ENCODE results near the gene PIK3R2. TPM values are rescaled to one million over a fixed set of nuclear protein-coding genes. Genes with fewer than 3 reads are reported as not detected.

PIK3R2 gene
- total and polyA plus RNA-seq, 2 of the 13 experiments (the other 11 are each of a cell fraction or from before 2014, with no cell fraction given) = 18.6 to 25.3 TPM

GRCh38 chr19:18135712-18136584 lies 17.0 kb upstream of the PIK3R2 start (continued):
- TF ChIP-seq ZNF746 (CRISPR knock-in tag; IDR thresholded peaks at IDR 0.05) = no peak
- TF ChIP-seq KDM3A (CRISPR knock-in tag; IDR thresholded peaks at IDR 0.05; ENCODE audit: low read depth) = no peak
- TF ChIP-seq, protein P1, sequence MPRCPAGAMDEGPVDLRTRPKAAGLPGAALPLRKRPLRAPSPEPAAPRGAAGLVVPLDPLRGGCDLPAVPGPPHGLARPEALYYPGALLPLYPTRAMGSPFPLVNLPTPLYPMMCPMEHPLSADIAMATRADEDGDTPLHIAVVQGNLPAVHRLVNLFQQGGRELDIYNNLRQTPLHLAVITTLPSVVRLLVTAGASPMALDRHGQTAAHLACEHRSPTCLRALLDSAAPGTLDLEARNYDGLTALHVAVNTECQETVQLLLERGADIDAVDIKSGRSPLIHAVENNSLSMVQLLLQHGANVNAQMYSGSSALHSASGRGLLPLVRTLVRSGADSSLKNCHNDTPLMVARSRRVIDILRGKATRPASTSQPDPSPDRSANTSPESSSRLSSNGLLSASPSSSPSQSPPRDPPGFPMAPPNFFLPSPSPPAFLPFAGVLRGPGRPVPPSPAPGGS (CRISPR knock-in tag; IDR thresholded peaks at IDR 0.05) = peak; percentile 70; the same call in 1 of the 2 replicates
- TF ChIP-seq ZKSCAN8 (CRISPR knock-in tag; IDR thresholded peaks at IDR 0.05; ENCODE audit: borderline replicate concordance) = peak; percentile 71; the same call in 1 of the 2 replicates
- peak; percentile 38; the same call in 1 of the 2 replicates for TF ChIP-seq ZNF547 (CRISPR knock-in tag; IDR thresholded peaks at IDR 0.05)
- TF ChIP-seq, protein P2, sequence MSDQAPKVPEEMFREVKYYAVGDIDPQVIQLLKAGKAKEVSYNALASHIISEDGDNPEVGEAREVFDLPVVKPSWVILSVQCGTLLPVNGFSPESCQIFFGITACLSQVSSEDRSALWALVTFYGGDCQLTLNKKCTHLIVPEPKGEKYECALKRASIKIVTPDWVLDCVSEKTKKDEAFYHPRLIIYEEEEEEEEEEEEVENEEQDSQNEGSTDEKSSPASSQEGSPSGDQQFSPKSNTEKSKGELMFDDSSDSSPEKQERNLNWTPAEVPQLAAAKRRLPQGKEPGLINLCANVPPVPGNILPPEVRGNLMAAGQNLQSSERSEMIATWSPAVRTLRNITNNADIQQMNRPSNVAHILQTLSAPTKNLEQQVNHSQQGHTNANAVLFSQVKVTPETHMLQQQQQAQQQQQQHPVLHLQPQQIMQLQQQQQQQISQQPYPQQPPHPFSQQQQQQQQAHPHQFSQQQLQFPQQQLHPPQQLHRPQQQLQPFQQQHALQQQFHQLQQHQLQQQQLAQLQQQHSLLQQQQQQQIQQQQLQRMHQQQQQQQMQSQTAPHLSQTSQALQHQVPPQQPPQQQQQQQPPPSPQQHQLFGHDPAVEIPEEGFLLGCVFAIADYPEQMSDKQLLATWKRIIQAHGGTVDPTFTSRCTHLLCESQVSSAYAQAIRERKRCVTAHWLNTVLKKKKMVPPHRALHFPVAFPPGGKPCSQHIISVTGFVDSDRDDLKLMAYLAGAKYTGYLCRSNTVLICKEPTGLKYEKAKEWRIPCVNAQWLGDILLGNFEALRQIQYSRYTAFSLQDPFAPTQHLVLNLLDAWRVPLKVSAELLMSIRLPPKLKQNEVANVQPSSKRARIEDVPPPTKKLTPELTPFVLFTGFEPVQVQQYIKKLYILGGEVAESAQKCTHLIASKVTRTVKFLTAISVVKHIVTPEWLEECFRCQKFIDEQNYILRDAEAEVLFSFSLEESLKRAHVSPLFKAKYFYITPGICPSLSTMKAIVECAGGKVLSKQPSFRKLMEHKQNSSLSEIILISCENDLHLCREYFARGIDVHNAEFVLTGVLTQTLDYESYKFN (CRISPR knock-in tag; conservative IDR thresholded peaks at IDR 0.05) = peak; percentile 98
- no peak for TF ChIP-seq PRMT3 (CRISPR knock-in tag; IDR thresholded peaks at IDR 0.05; ENCODE audit: borderline replicate concordance, low read depth)
- TF ChIP-seq ZNF607 (CRISPR knock-in tag; IDR thresholded peaks at IDR 0.05; ENCODE audit: borderline replicate concordance) = no peak
- TF ChIP-seq, protein P3, sequence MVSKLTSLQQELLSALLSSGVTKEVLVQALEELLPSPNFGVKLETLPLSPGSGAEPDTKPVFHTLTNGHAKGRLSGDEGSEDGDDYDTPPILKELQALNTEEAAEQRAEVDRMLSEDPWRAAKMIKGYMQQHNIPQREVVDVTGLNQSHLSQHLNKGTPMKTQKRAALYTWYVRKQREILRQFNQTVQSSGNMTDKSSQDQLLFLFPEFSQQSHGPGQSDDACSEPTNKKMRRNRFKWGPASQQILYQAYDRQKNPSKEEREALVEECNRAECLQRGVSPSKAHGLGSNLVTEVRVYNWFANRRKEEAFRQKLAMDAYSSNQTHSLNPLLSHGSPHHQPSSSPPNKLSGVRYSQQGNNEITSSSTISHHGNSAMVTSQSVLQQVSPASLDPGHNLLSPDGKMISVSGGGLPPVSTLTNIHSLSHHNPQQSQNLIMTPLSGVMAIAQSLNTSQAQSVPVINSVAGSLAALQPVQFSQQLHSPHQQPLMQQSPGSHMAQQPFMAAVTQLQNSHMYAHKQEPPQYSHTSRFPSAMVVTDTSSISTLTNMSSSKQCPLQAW (CRISPR knock-in tag; IDR thresholded peaks at IDR 0.05) = peak; percentile 100
- no peak for TF ChIP-seq RAD21 (CRISPR knock-in tag; IDR thresholded peaks at IDR 0.05)
- TF ChIP-seq ZBED4 (CRISPR knock-in tag; IDR thresholded peaks at IDR 0.05; ENCODE audit: borderline replicate concordance) = peak; percentile 93; the same call in 1 of the 2 replicates
- TF ChIP-seq RBFOX2 (IDR thresholded peaks at IDR 0.05; ENCODE audit: low read depth, low read length) = peak; percentile 35; the same call in 1 of the 2 replicates
- TF ChIP-seq PHF20 (CRISPR knock-in tag; IDR thresholded peaks at IDR 0.05) = no peak
- no peak for TF ChIP-seq ZNF496 (CRISPR knock-in tag; IDR thresholded peaks at IDR 0.05; ENCODE audit: insufficient replicate concordance)
- TF ChIP-seq, protein P4, sequence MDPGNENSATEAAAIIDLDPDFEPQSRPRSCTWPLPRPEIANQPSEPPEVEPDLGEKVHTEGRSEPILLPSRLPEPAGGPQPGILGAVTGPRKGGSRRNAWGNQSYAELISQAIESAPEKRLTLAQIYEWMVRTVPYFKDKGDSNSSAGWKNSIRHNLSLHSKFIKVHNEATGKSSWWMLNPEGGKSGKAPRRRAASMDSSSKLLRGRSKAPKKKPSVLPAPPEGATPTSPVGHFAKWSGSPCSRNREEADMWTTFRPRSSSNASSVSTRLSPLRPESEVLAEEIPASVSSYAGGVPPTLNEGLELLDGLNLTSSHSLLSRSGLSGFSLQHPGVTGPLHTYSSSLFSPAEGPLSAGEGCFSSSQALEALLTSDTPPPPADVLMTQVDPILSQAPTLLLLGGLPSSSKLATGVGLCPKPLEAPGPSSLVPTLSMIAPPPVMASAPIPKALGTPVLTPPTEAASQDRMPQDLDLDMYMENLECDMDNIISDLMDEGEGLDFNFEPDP (CRISPR knock-in tag; conservative IDR thresholded peaks at IDR 0.05) = no peak
- TF ChIP-seq NFE2 (CRISPR knock-in tag; IDR thresholded peaks at IDR 0.05) = no peak
